Inflammatory macrophage (primary cell): ENCODE data around the gene TCF20.

ENCODE experiments used
- DNase-seq, 2 donors: peaks; one replicate each; pipeline ENCODE4 v3.0.0-alpha.2; 2020 to 2022

TCF20 gene

GRCh38 chr22:42256930-42257329 is 13.5 kb downstream of the TCF20 start:
- DNase-seq = no peak

- no peak for DNase-seq
These were observed 14.2 kb downstream of the TCF20 start for GRCh38 chr22:42256220-42256619.

GRCh38 chr22:42249831-42250230 is 20.6 kb downstream of the TCF20 start:
- DNase-seq = no peak

- DNase-seq = no peak
These were observed 21.5 kb downstream of the TCF20 start for GRCh38 chr22:42248995-42249394.

GRCh38 chr22:42247596-42247995 is 22.9 kb downstream of the TCF20 start:
- no peak for DNase-seq

GRCh38 chr22:42243802-42244060 is 26.7 kb downstream of the TCF20 start:
- no peak for DNase-seq

- no peak for DNase-seq
These were observed 33.6 kb downstream of the TCF20 start for GRCh38 chr22:42236848-42237247.

GRCh38 chr22:42236268-42236667 is 34.2 kb downstream of the TCF20 start:
- no peak for DNase-seq

GRCh38 chr22:42233879-42234278 is 36.6 kb downstream of the TCF20 start:
- no peak for DNase-seq

GRCh38 chr22:42231929-42232328 is 38.5 kb downstream of the TCF20 start:
- no peak for DNase-seq

GRCh38 chr22:42229455-42230149 is 40.9 kb downstream of the TCF20 start:
- DNase-seq = no peak

- no peak for DNase-seq
These were observed 42.0 kb downstream of the TCF20 start for GRCh38 chr22:42228483-42228882.

- peak; percentile 29 to 35 for DNase-seq
These were observed 43.0 kb downstream of the TCF20 start for GRCh38 chr22:42227435-42227834.

GRCh38 chr22:42225841-42226240 is 44.6 kb downstream of the TCF20 start:
- DNase-seq = no peak

- no peak for DNase-seq
These were observed 48.3 kb downstream of the TCF20 start for GRCh38 chr22:42222140-42222539.
